ENCODE measurements around the gene USP12.

USP12 gene

DNA sequence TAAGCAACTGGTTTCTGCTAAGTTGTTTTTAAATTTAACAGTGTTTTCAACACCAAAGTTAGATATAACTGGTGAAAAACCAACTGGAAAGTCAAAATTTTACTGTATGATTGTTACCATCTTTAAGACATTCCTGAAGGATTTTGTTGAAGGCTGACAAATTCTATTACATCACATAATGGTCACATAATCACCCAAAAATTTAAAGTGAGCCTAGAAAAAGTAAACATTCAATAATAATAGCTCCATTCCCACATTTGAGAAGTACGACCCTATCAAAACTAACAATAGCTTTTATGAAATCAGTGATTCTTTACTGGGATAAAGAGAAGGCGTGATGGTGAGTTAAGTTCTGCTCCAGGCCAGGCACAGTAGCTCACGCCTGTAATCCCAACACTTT lies 51.6 kb downstream of the USP12 start:
- no peak for DNase-seq

DNA sequence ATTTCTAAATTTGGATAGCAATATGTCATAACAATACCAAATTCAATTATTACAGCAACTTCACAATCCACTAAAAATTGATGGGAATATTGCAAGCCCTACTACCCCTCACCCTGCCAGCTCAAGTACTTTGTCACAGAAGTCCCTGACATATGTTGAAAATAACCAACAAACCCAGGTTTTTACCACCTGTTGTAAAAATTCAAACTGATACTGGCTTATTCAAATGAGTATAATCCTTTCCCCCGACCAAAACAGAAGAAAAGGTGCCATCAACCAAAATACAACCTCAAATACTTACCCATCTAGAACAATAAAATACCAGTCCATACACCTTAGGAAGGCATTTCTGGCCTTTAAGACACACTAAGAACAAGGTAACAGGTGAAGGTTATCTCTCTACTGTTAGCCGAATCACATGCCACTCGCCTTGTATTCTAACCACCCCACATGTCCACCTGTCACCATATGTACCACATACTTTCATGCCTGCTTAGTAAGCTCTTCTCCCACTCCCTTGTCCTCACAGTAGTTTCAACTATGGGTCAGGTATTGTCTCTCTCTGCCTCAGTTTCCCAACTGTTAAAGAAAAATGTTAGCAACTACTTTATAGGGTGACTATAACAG lies 53.1 kb downstream of the USP12 start:
- no peak for DNase-seq

DNA sequence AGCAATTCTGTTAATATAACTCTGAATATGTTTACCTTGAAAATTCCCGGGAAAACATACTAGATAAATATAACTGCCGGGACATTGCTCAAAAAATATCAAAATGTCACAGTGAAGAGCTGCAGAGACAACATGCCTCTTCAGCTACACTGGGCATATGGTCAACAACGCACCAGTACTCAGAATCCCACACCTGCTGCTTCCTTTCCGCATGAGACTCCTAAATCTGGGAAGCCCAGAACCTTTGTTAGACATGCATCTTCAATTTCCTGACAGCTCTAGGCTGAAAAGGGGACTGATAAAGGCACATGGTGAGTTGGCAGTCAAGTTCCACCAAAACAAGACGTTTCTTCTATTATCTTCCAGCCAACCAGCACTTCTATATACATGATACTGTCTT lies 53.7 kb downstream of the USP12 start:
- DNase-seq = no peak

DNA sequence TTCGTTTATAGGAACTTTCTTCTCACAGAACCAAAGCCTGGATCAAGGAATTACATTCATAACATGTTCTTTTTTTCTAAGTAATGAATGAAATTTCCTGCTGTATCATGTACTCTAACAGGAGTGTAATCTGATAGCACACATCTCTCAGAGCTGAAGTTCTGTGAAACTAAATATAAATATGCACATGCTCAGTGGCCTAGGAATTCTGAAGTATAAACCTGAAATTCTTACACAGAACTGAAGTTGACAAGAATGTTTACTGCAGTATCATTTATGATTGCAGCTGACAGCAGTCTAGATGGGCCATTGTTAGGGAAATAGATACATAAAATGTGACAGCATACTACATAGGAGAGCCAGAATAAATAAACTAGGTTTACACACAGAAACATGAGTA lies 54.5 kb downstream of the USP12 start:
- no peak for DNase-seq

DNA sequence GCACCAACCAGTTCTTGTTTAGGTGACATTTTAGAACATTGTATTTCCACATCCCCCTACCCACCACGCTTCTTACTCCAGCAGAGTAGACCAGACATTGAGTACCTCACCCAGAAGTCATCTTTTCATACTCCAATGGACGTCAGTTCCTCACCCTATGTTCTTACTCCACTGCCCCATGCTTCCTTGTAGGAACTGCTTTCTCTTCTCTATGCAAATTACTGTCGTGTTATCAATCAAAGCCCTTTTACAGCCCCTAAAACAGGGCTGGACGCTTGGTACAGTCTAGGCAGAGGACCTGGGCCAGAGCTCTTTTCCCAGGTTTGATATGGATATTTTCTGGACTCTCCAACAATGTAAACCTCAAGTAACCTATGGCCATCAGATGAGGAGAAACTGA lies 58.2 kb downstream of the USP12 start:
- no peak for DNase-seq

DNA sequence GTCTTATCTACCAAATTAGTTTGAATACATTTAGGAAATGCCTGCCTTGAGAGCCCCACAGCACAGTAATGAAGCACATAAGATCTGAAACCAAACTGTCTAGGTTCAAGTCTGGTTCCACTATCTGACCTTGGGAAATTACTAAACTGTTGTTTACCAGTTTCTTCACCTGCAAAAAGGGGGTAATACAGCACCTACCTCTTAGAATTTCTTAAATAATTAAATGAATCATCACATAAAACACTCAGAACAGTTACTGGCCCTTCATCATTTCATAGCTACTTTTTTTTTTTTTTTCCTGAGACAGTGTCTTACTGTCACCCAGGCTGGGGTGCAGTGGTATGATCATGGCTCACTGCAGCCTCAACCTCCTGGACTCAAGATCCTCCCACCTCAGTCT lies 59.6 kb downstream of the USP12 start:
- no peak for DNase-seq

DNA sequence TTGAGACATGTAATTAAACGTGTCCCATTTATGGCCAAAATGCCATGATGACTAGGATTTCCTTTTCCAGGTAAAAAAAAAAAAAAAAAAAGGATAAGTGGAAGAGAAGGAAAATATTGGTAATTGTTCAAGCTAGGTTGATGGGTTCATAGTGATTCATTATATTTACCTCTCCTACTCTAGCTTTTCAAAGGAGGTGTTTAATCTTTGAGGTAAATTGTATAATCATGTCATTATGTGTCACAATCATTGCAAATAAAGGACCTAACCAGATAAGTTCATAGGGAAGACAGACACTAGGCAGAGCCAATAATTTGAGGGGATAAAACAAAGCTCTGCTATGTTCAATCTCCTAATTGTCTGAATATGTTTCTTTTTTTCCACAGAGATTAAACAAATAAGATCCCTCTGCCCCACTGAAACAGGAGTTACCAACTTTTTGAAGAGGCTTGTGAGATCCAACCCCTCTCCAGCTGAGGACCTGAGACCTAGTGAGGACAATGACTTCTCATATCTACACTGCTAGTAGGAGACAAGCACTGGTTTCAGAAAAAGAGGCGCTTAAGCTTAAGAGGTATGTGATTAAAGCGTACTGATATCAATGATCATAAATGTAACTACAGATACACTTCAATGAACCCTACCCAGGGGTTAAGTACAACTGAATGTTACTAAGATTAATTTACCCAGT lies 61.4 kb downstream of the USP12 start:
- peak; percentile 47 for DNase-seq

DNA sequence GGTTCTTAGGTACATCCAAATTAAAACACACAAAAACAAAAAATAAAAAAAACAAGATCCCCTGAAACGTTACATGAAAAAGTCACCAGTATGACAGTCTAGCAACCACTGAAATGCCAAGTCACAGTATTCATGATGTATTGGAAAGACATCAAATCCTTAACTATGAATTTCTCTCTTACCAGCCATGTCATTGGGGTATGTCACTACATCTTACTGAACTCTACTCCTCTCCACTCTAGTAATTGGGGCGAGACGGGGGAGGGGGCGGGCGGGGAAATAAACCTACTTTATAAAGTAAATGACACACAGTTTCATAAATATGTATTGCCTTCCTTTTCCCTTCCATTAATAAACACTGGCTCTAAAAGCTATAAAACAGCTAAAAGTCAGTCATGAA lies 65.5 kb downstream of the USP12 start:
- no peak for DNase-seq

DNA sequence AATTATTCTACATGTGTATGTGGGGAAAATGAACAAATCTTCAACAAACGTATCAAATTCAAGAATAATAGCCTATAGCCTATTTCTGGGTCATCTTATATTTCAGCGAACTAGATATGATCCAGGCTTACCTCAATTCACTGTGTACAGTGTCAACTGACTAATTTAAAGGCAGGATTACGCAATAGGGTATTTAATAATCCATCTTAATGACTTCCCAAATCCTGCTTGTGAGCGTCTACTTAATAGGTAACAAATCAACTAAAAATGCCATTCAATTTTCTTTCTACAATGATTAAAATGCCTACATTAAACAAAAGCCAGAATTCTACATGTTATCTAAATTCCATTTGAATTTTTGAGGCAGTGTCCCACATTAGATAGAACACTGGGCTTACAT lies 67.0 kb downstream of the USP12 start:
- no peak for DNase-seq

DNA sequence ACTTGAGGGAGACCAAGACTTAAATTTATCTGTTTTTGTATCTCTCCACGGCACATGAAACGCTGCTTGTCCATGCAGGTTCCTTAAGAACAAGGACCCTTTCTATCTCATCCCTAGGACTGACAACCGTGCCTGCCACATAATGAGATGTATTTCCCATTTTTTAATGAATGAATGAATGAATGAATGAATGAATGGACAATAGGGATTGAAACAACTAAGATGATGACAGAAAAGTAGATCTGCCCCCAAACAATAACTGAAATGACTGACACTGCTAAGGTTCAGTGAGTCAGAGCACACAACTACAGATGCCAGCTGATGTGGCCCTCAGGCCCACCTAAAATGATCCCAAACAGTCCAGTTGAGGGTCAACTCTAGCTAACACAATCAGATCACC lies 69.8 kb downstream of the USP12 start:
- no peak for DNase-seq

DNA sequence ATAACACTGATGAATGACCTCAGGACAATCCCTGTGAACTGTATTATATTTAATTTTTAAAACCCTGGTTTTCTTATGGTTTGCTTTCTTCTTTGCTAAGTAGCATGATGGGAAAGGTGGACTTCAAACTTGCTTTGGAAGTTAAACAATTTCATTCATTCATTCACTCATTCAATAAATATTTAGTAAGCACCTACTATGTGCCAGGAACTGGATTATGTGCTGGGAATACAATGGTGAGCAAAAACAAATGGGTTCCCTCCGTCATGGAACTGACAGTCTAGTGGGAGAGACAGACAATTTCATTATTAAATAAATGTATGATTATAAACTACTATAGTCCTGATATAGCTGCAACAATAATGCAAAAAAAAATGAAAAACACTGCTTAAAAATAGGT lies 70.3 kb downstream of the USP12 start:
- DNase-seq = no peak

DNA sequence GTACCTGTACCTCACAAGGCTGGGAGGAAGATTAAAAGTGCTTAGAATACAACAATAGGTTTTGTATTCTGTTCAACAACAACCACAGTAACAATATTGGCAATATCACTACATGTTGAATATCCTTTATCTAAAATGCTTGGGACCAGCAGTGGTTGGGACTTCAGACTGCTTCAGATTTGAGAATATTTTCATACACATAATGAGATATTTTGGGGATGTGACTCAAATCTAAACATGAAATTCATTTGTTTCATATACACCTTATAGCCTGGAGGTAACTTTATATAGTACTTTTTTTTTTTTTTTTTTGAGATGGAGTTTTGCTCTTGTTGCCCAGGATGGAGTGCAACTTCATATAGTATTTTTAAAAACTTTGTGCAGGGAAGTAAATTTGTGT lies 73.9 kb downstream of the USP12 start:
- DNase-seq = no peak

DNA sequence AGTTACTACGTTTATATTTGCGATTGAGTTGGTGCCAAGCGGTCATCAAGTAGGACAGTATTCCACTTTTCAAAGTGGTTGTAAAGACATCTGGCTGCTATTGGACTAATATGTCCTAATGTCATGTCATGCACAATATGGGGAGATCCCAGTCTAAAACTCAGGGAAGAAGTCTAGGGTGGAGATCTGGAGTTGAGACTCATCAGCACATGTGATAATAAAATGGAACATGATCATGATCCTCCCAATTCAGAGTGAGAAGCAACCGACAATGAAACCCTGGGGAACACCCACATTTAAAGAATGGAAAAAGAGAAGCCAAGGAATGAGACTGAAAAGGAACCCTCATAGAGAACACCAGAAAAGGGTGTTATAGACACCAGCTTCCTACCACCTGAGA lies 80.2 kb downstream of the USP12 start:
- no peak for DNase-seq

DNA sequence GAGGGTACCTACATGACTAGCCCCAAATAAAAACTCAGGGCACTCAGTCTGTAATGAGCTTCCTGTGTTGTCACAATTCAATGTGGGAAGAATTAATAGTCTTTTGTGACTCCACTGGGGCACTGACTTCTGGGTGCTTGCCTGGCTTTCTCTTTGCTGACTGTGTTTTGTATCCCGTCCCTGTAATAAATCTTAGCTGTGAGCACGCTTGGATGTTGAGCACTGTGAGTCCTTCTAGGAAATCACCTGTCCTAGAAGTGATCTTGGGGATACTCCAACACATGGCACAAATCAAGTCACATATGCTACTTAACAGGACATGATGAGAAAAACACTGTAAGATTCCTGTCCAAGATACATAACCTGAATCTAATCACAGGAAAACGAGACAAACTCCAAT lies 83.0 kb downstream of the USP12 start:
- no peak for DNase-seq

DNA sequence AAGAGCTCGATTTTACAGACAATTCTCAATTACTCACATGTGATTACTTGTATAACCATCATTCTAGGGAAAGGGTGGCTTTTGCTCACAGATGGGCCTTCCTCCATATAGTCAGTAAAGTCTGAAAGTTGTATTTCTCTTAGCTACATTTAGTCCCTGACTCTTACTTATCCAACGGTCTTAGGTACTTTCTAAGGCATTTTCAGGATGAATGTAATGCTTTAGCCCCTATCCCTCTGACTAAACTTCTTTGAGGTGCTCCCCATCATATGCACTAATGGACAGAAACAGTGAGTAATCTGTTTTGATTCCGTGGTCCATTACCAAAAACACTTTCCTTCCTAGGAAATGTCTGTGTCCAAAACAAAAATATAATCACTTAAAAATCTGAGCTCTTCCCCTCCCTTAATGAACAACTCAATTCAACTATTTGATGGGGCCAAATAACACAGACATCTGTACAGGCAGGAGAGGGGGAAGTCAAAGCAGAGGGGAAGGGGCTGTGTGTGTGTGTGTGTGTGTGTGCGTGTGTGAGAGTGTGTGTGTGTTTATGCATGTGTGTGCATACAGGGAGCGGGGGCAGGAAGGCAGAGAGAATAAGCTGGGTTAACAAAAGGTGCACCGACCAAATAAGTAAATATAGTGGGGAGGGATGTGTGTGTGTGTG lies 84.9 kb downstream of the USP12 start:
- no peak for DNase-seq

DNA sequence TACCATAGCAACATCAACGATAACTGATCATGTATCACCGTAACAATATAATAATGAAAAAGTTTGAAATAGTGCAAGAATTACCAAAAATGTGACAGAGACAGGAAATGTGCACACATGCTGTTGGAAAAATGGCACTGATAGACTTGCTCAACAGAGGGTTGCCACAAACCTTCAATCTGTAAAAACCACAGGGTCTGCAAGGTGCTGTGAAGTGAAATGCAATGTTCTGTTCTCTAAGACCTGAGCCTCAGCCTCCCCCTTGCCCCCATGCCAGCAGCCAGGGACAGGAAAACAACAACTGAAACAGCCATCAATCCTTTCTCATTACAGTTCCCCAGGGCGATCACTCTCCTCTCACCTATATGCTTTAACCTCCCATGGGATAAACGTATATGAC lies 88.4 kb downstream of the USP12 start:
- DNase-seq = no peak

DNA sequence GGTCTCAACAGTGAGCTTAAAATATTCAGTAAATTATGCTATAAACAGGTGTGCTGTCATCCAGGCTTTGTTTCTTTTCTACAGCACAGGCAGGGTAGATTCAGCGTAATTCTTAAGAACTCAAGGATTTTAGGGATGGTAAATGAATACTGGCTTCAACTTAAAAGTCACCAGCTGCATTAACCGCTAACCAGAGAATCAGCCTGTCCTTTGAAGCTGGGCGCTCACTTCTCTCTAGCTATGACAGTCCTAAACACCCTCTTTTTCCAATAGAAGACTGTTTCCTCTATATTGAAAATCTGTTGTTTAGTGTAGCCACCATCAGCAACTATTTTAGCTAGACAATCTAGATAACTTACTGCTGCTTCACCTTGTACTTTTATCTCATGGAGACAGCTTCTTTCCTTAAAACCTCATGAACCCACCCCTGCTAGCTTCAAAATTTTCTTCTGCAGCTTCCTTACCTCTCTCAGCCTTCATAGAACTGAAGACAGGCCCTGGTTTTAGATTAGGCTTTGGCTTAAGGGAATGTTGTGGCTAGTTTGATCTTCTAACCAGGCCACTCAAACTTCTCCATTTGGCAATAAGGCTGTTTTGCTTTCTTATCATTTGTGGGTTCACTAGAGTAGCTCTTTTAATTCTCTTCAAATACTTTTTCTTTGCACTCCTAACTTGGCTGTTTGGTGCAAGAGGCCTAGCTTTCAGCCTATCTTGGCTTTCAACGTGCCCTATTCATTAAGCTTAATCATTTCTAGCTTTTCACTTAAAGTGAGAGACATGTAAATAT lies 89.5 kb downstream of the USP12 start:
- no peak for DNase-seq

DNA sequence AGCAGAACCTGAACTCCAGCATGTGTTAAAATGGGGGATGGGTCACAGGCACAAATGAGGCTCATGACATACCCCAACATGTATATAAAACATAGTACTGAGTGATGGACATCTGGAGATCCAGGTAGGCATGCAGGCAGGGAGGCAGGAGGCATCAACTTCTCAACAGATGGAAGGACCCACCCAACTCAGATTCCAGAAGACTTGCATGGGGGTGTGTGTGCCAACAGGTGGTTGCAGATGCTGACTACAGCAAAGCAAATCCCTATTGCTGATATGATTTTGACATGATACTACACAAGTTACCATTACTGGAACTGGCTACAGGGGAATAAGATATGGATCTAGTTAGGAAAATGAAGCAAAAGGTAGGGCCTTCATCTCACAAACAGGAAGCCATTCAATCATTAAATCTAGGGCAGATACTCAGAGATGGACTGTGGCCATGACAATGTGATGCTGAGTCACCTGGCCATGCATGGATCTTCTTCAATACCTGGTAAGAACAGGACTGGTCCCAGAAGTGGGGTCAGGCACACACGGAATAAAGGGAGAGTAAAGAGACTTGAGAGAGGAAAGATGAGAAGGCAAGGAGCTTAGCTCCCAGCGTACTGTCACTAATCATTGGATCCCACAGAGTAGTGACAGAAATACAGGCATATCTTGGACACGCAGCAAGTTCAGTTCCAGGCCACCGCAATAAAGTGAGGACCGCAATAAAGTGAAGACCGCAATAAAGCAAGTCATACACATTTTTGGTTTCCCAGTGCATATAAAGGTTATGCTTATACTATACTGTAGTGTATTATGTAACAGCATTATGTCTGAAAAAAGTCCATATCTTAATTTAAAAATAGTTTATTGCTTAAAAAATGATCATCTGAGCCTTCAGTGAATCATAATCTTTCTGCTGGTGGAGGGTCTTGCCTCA lies 91.3 kb downstream of the USP12 start:
- DNase-seq = no peak

DNA sequence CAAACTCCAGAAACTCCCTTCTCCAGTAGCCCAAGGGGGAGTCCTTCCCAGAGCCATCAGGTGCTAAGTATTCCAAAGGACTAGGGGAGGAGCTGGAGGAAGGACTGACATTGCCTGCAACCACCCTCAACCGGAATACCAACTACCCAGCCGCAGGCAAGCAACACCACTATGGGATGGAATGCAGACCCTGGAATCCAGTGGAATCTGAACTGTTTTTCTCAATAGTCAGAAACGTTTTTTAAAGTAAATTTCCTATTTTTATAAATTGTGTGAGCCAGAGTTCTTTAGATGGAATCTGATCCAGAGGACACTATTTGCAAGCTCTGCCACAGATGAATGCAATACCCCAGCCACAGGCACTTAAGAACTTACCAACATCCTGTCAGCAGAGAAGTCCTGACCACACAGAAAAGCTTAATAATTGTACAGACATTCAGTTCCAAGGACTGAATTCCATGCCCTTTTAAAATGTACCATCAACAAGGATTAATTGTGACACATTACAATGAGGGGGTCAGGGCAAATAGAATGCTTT lies 92.1 kb downstream of the USP12 start:
- no peak for DNase-seq

DNA sequence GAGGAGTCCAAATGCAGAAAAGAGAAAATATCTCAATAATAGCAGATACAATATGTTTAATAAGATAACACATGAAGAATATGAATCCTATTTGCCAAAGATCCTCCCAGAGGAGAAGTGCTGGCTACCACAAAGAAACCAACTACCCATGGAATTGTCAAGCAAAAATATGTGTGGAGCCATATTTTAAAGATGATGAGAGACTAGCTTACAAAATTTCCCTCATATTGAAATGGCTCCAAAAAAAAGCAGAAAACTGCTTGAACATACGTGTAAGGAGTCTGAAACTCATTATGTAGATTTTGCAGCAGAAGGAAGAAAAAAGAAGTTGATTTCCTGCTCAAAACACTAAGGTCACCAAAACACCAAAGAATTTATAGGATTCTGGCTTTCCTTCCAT lies 94.2 kb downstream of the USP12 start:
- DNase-seq = no peak

DNA sequence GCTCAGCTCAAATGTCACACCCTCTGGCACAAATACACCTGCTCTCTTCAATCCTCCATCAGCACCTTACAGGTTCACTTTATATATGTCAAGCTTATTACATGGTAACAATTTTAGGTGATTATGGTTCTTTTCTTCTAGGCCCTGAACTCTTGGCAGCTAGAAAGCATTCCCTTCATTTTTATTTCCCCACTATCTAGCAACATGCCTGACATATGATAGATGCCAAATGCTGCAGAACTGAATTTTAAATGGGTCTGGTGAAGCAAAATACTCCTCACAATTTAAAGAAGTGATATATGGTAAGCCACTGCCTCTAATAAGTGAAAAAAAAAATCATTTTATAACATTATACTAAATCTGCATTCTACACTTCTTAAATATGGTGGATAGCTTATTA lies 95.2 kb downstream of the USP12 start:
- DNase-seq = no peak

DNA sequence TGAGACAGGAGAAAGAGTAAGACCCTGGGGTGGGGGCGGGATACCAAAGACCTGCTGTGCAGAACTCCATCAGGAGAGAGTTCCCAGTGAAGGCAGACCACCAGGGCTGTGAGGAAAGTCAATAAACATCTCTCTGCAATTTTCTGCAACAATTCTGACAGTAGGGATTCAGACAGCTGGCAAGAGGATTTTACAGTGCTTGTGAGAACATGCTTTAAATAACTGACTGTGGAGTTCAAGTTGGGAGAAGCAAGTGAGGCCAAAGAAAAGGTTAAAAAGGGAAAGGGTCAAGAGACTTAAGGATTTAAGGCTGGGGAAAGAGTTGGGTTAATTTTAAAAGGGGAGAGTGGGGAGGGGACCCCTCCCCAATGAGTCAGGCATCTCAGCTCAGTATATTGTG lies 98.4 kb downstream of the USP12 start:
- DNase-seq = no peak

All from NCI-H774 (cell line).